Kidney (tissue), 14 donors: Measurements from ENCODE around the gene PLEKHA6. TPM values are rescaled to one million over a fixed set of nuclear protein-coding genes. Genes with fewer than 3 reads are reported as not detected.

Experiments
- DNase-seq, 5 donors: peaks; one replicate each; pipeline ENCODE4 v3.0.0-alpha.2; 2013 to 2020
- FAIRE-seq: peaks from 2 replicates; lab custom pipeline; 2012; peaks lifted over from hg19 to GRCh38; lab: Jason Lieb, UNC
- H3K27ac ChIP-seq, 2 donors: one replicate each; pipeline ENCODE4 v1.7.0; 2013; ENCODE audit warnings: low read depth in 2 of 2, low read length in 2 of 2, inconsistent platforms in 1 of 2
- H3K27me3 ChIP-seq: one replicate; pipeline ENCODE4 v1.7.1; 2013; ENCODE audit warnings: low read length, inconsistent platforms; ENCODE audit not compliant: control insufficient read depth, insufficient read depth
- H3K36me3 ChIP-seq, 3 donors: one replicate each; pipeline versions ENCODE4 v1.7.0 to v1.7.1; 2013; ENCODE audit warnings: low read length in 3 of 3, control low read depth in 1 of 3, inconsistent platforms in 1 of 3; ENCODE audit not compliant: insufficient read depth in 3 of 3, control insufficient read depth in 2 of 3
- H3K4me1 ChIP-seq, 3 donors: one replicate each; pipeline versions ENCODE4 v1.7.0 to v1.7.1; 2013; ENCODE audit warnings: low read length in 3 of 3, inconsistent platforms in 1 of 3, low read depth in 1 of 3; ENCODE audit not compliant: control insufficient read depth in 2 of 3, insufficient read depth in 2 of 3
- H3K4me3 ChIP-seq, 3 donors: one replicate each; pipeline versions ENCODE4 v1.7.0 to v1.8.1; 2013; ENCODE audit warnings: low read length in 3 of 3, control low read depth in 1 of 3, inconsistent platforms in 1 of 3
- H3K9ac ChIP-seq, 3 donors: one replicate each; pipeline versions ENCODE4 v1.7.0 to v1.7.1; 2013; ENCODE audit warnings: low read length in 3 of 3, control low read depth in 1 of 3, inconsistent platforms in 1 of 3
- H3K9me3 ChIP-seq, 3 donors: one replicate each; pipeline versions ENCODE4 v1.7.0 to v1.7.1; 2013; ENCODE audit warnings: low read length in 3 of 3, control low read depth in 1 of 3, inconsistent platforms in 1 of 3; ENCODE audit not compliant: control insufficient read depth in 2 of 3, insufficient read depth in 1 of 3
- CTCF ChIP-seq: IDR thresholded peaks from 3 replicates; pipeline ENCODE4 v1.5.1; 2012; ENCODE audit warnings: mild to moderate bottlenecking, moderate library complexity, borderline replicate concordance; ENCODE audit not compliant: insufficient read depth; ENCODE audit errors: extremely low read depth
- intact Hi-C: fragments of 100-400 bp; cut with DNase I; formaldehyde crosslinking; loops from one replicate; pipeline ENCODE4 v1.11.1; 2022
- polyA plus RNA-seq: library from polyadenylated mRNA; stranded (reverse); fragments of 350-450 nt; fragmentation: Illumina TruSeq; extraction: RNeasy Lipid Tissue Mini Kit (QIAGEN cat#74804); gene quantifications from one replicate; pipeline ENCODE4 v1.2.3, GENCODE V29; 2014; ENCODE audit warnings: low read depth, low replicate concordance; ENCODE audit not compliant: insufficient read depth
- total RNA-seq: library from RNA; stranded (reverse); fragmentation: NEBNext Ultra II Directional; extraction: Animal tissue kit (Norgen Biotek cat#: 25700); gene quantifications from one replicate; pipeline ENCODE4 v1.2.1, GENCODE V29; 2021
- donor health status: control.
- donor health status: control.
- donor health status: control.
- donor health status: control.
- donor health status: control.
- donor health status: DM: yes; HTN: yes; CAD: no.
- donor health status: Normal renal cell carcinoma (clear cell type).

Gene PLEKHA6
- total and polyA plus RNA-seq, 2 donors from 2014 or later: 17.5 to 65.1 TPM

- Histone ChIP-seq H3K36me3 (peaks cover 0 to 6% (median 0%) of the 10 kb centered on the region in 3 donors), H3K27me3 (peaks cover 5% of the 10 kb centered on the region), H3K27ac (no peak overlapping the region), H3K9me3 (no peaks in the 10 kb centered on the region), H3K9ac (no peak overlapping the region), H3K4me1 (peaks cover 0 to 24% (median 8%) of the 10 kb centered on the region in 3 donors), H3K4me3 (peak overlapping the region in 2 of 3 donors; percentile 57 to 83)
- intact Hi-C loops: no loop called here
- FAIRE-seq (no peak), DNase-seq (no peak)
- TF ChIP-seq CTCF: no peak
Measured at GRCh38 chr1:204376465-204376864, 16.7 kb upstream of the PLEKHA6 start.

- no peak for TF ChIP-seq CTCF
- Histone ChIP-seq H3K27me3 (peaks cover 2% of the 10 kb centered on the region), H3K9me3 (no peaks in the 10 kb centered on the region), H3K9ac (no peak overlapping the region), H3K4me3 (no peak overlapping the region), H3K4me1 (peaks cover 0 to 12% (median 8%) of the 10 kb centered on the region in 3 donors), H3K36me3 (peaks cover 0 to 8% (median 6%) of the 10 kb centered on the region in 3 donors), H3K27ac (no peak overlapping the region)
- DNase-seq: no peak
- intact Hi-C loops: no loop called here
- no peak for FAIRE-seq
Measured at GRCh38 chr1:204373911-204374310, 14.2 kb upstream of the PLEKHA6 start.

- no peak for FAIRE-seq
- Histone ChIP-seq H3K27ac (no peak overlapping the region), H3K9ac (no peak overlapping the region), H3K4me1 (no peaks in the 10 kb centered on the region), H3K27me3 (no peaks in the 10 kb centered on the region), H3K36me3 (peaks cover 0 to 9% (median 8%) of the 10 kb centered on the region in 3 donors), H3K9me3 (no peaks in the 10 kb centered on the region), H3K4me3 (no peak overlapping the region)
- TF ChIP-seq CTCF: no peak
- intact Hi-C loops: no loop called here
- DNase-seq: no peak
Measured at GRCh38 chr1:204370176-204370575, 10.4 kb upstream of the PLEKHA6 start.
